ENCODE measurements around the gene SLC29A1. TPM values are rescaled to one million over a fixed set of nuclear protein-coding genes. Genes with fewer than 3 reads are reported as not detected.

The SLC29A1 gene
- total RNA-seq, 1 donor from 2014 or later: 12.8 TPM

DNA sequence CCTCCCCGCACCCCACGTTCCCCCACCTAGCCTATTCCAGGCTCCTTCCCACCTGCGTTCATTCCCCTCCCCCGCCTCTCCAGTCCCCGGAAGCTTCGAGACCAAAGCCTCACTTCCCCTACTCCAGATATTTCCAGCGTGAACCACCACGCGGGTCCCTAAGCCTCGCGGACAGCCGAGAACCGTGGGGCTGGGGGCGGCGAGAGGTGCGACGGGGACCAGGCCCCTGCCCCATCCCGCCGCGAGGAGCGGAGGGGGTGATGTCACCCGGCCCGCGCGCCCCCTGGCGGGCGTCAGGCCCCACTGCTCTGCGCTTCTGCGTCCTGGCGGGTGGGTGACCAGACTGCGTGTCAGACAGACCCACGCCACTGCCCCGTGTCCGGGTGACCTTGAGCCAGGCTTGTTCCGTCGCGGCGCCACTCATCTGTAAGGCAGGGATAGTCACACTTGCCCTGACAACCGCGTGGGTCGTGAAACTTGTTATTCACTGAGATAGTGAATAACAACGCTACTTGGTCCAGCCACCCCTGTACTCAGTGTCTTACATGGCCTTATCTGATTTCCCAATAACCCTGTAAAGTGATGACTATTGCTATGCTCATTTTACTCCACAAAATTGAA is 14.5 kb downstream of the SLC29A1 start:
- peak; percentile 85 for ATAC-seq

DNA sequence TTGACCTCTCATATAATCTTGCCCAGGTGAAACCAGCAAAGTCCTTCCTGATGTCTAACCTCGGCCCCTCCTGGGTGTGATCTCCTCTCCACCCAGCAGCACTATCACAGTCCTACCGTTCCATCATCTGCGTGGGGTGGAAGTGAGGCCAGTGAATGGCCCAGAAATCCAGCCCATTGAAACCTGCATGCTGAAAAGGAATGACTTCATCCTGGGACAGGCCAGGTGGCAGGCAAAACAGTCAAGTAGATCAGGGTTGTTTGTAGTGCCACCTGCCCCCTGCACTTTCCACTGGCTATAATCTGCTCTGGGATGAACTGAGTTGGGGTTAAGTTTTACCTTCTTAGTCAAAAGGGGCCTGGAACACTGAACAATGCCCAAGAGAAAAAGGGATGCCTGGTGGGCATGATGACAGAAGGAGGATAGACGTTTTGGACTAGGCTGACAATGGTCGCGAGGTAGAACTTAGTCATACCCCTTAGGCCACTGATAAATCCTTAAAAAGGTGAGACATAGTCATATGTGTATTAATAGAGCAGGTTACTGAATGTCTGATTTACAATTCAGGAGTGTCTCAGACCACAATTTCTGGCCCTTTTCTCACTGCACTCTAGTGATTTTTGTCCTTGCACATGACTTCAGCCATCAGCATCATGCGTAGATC is 15.4 kb downstream of the SLC29A1 start:
- ATAC-seq: no peak

DNA sequence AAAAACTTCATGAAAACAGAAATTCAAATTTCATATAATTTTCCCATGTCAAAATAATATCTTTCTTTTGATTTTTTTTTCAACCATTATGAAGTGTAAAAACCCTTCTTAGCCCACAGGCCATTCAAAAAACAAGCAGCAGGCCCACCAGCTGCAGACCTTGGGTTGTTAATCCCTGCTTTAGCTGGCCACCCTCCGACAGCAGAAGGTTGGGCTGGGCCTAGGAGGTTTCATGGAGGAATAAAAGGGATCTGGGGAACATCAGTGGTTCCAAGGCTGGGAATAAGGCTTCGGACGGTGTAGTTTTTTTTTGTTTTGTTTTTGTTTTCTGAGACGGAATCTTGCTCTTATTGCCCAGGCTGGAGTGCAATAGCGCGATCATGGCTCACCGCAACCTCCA is 19.9 kb downstream of the SLC29A1 start:
- no peak for ATAC-seq

DNA sequence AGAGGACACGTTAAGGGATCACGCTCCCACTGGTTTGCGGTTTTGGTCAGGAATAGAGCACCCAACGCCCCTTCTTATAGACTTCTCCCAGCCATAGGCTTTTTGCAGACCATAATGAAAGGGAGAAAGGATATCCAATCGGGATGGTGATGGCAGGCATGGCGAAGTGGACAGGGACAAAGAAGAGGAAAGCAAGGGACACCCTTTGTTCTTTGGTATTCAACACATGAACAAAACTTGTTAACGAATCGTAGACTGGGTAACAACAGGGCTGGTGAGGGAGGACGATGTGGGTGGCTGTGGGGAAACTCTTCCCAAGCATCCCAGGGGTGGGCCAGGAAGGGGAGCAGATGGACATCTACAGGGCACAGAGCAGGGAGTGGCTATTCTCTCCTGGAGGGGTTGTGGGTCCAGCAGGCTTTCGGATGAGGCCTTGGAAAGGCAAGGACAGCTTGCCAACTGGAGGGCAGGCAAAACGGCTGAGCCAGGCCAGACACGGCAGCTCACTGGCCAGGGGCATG is 22.1 kb downstream of the SLC29A1 start:
- no peak for ATAC-seq

DNA sequence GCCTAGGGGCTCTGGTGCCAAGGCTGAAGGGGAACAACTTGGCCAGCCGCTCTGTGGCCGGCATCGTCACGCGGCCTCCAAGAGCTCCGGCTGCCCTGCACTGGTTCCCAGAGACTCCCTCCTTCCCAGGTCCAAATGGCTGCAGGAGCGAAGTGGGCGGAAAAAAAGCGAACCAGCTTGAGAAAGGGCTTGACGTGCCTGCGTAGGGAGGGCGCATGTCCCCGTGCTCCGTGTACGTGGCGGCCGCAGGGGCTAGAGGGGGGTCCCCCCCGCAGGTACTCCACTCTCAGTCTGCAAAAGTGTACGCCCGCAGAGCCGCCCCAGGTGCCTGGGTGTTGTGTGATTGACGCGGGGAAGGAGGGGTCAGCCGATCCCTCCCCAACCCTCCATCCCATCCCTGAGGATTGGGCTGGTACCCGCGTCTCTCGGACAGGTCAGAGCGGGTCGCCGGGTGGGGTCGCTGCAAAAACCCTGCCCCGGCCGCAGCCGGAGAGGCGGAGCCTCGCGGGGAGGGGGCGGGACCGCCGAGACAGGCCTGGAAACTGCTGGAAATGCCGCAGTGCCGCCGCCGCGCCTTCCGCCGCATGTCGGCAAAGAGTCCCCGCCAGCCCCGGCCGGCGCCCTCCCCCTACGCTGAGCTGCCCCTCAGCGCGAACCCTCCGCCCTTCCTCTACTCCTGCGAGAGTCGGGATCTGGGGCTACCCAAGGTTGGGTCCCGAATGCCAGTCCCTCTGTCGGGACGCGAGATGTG is 22.7 kb downstream of the SLC29A1 start:
- peak; percentile 52 for ATAC-seq

DNA sequence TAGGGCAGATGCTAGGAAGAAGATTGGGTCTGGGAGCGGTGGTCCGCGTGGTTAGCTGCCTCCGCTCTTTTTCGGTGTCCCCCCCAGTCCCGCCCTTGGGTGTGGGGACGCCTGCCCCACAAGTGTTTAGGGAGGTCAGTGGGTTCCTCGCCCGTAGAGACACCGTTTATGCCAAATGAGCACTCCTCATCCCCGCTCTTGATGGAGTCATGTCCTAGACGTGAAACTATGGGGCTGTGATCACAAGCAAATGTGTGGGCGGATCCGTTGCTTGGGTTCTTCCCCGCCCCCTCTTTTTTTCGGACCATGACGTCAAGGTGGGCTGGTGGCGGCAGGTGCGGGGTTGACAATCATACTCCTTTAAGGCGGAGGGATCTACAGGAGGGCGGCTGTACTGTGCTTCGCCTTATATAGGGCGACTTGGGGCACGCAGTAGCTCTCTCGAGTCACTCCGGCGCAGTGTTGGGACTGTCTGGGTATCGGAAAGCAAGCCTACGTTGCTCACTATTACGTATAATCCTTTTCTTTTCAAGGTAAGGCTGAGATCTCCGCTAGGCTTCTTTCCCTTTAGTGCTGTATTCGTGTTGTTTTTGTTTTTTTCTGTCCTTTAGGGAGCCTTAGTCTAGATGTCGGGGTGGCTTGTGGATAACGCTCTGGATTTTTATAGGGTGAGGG is 23.4 kb downstream of the SLC29A1 start, which contains the start of gene HSP90AB1:
TSS of gene HSP90AB1 (plus strand) at position 439 of the 675 bp plus-strand sequence. CDS start 1,529 bp downstream, outside the sequence.
- ATAC-seq: peak; percentile 95

DNA sequence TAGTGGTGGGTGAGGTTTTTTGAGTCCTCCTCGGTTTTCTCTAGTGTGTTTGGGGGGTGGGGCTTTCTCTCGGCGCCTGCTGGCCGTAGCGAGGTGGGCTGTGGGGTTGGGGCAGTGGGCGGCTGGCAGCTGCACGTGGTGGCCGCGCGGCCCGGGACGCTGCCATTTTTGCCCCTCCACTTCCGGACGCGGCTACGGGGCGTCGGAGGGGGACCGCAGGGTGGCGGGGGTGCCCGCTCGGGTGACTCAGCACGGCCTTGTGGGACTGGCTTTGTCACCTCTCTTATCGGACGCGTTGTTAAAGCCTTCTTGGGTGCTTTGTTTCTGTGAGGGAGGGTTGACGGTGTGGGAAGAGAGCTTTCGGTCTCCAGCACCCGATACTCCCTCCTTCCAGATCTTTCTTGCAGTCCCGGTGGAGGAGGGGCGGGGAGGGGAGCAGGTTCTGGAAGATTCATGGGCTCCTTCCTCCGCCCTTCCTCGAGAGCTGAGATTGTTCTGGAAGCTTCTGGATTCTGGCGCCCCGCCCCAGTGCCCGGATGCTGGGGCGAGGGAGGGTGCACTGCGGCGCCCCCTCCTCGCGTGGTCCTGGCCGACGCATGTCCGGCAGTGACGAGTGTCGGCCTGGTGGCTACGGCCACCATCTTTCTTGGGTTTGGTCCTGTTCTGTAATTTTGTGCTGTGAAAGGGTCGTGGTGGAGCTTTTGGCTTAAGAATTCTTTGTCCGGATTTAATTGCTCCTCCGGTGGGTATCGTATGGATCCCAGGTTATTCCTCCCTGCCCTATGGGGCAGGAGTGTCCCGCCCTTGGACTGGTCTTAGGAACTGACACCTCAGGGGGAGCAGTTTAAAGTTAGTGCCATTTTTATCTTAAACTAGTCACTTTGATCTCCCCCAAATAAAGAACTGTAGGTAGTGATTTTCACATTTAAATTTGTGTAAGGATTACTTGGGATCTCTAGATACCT is 24.2 kb downstream of the SLC29A1 start:
- peak; percentile 71 for ATAC-seq

DNA sequence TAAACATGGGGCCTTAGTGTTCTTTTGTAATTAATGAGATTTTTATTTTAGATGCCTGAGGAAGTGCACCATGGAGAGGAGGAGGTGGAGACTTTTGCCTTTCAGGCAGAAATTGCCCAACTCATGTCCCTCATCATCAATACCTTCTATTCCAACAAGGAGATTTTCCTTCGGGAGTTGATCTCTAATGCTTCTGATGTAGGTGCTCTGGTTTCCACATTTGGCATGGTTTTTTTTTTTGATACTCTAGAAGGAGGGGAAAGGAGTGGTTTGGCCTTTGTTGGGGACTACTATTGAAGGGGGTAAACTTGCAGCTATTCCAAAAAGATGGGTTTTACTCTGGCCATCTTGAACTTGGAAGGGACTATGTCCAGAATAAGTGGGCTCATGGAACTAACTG is 25.2 kb downstream of the SLC29A1 start:
- no peak for ATAC-seq

DNA sequence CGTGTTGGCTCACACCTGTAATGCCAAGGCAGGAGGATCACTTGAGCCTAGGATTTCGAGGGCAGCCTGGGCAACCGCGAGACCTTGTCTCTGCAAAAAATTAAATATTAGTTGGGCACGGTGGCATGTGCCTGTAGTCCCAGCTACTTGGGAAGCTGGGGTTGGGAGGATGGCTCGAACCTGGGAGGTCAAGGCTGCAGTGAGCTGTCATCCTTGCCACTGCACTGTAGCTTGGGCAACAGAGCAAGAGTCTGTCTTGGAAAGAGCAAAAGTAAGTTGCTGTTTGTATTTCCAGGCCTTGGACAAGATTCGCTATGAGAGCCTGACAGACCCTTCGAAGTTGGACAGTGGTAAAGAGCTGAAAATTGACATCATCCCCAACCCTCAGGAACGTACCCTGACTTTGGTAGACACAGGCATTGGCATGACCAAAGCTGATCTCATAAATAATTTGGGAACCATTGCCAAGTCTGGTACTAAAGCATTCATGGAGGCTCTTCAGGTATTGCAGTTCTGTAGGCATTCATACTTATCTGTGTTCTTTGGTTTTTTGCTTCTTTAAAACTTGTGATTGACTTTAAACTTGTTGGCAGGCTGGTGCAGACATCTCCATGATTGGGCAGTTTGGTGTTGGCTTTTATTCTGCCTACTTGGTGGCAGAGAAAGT is 25.8 kb downstream of the SLC29A1 start:
- ATAC-seq: no peak

DNA sequence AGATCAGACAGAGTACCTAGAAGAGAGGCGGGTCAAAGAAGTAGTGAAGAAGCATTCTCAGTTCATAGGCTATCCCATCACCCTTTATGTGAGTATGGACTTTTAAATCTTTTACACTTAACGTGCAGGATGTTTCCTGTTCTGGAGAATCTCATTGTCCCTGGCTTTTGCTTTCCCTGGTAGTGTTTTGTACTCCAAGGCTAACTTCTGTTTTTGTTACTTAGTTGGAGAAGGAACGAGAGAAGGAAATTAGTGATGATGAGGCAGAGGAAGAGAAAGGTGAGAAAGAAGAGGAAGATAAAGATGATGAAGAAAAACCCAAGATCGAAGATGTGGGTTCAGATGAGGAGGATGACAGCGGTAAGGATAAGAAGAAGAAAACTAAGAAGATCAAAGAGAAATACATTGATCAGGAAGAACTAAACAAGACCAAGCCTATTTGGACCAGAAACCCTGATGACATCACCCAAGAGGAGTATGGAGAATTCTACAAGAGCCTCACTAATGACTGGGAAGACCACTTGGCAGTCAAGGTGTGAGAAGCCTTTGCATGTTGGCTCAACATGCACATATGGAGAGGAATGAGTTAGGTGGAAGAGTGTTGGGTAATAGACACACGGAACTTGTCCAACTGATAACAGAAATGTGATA is 26.8 kb downstream of the SLC29A1 start:
- ATAC-seq: no peak

DNA sequence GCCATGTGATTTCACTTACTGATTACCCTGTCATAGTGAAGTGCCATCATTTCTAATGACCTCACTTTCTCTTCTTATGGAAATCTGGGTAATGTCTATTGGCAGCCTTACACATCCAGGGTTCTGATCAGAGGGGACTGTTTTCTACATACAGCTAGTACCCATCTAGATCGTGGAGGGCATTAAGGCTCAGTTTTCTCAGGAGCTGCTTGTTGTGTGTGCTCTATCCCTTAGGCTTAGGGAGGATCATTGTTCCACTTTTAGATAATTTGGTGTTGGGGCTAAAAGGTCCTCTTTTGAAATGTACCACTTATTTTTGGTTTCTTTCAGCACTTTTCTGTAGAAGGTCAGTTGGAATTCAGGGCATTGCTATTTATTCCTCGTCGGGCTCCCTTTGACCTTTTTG is 27.3 kb downstream of the SLC29A1 start:
- no peak for ATAC-seq

DNA sequence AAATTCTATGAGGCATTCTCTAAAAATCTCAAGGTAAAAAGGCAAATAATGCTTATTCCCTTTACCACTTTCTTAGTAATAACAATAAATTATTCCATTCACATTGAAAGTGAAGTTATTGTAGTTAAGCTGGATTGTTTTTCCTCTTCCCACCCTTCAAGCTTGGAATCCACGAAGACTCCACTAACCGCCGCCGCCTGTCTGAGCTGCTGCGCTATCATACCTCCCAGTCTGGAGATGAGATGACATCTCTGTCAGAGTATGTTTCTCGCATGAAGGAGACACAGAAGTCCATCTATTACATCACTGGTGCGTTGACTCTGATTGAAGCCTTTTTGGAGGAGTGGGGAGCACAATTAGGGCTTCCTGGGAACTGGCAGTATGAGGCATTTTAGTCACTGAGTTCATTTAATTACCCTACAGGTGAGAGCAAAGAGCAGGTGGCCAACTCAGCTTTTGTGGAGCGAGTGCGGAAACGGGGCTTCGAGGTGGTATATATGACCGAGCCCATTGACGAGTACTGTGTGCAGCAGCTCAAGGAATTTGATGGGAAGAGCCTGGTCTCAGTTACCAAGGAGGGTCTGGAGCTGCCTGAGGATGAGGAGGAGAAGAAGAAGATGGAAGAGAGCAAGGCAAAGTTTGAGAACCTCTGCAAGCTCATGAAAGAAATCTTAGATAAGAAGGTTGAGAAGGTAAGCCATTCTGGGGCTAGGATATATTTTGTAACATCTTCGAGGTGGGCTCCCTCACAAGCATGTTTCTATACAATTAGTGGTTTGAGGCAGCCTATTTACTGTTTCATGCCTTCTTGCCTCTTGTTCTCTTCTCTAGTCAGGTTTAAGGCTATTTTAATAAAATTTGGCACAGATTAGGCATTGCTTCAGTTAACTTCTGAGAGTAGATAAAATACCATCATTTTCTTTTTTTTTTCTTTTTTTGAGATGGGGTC is 28.5 kb downstream of the SLC29A1 start:
- no peak for ATAC-seq

DNA sequence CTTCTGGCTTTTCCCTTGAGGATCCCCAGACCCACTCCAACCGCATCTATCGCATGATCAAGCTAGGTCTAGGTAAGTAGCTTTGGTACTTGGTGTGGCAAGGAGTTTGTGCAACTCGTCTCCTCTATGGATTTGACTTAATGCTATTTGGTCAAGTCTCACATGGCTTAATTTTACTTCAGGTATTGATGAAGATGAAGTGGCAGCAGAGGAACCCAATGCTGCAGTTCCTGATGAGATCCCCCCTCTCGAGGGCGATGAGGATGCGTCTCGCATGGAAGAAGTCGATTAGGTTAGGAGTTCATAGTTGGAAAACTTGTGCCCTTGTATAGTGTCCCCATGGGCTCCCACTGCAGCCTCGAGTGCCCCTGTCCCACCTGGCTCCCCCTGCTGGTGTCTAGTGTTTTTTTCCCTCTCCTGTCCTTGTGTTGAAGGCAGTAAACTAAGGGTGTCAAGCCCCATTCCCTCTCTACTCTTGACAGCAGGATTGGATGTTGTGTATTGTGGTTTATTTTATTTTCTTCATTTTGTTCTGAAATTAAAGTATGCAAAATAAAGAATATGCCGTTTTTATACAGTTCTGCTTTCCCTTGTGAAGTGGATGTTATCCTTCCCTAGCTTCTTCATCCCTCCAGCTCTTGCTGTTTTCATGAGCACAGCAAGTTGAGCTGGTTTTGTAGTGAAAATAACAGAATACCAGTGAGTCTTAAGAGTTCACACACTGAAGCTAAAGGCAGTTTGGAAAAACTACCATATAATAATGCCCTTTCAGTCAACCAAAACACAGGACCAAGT is 30.1 kb downstream of the SLC29A1 start:
- no peak for ATAC-seq

DNA sequence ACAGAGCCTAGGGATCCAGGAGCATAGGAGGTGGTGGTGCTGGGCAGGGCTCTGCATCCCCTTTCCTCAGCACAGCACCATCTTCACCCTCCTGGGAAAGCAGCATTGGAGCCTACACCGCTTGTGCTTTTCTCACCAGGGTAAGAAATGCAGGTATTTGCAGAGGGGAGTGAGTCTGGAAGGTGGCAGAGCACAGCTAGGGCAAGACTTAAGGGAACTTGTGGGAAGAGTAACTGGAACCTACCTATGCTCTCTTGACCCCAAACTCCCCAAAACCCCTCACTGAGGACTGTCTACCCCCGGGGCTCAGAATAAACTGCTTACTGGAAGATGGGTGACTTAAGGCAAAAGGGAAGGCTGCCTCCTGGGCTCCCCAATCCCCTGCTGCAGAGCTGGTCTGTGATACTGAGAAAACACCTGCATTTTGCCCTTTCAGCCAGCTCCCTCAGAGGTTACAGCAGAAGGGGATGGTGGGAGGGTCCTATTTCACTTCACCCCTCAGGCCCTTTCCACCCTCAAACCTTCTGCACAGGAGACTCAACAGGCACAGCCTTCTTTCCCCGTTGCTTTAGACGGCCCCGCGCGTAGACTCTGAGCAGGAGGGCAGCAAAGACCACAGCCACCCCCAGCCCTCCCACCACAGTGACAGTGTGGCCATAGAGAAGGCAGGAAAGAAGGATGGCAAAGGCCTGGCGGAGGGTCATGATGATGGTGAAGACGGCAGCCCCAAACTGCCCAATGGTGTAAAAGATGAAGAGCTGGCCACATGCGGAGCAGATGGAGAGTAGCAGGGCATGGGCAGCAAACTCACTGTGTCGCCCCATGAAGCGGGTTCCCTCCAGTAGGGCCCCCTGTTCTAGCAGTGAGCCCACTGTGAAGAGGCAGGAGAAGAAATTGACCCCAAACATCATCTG is 31.1 kb downstream of the SLC29A1 start:
- ATAC-seq: no peak

DNA sequence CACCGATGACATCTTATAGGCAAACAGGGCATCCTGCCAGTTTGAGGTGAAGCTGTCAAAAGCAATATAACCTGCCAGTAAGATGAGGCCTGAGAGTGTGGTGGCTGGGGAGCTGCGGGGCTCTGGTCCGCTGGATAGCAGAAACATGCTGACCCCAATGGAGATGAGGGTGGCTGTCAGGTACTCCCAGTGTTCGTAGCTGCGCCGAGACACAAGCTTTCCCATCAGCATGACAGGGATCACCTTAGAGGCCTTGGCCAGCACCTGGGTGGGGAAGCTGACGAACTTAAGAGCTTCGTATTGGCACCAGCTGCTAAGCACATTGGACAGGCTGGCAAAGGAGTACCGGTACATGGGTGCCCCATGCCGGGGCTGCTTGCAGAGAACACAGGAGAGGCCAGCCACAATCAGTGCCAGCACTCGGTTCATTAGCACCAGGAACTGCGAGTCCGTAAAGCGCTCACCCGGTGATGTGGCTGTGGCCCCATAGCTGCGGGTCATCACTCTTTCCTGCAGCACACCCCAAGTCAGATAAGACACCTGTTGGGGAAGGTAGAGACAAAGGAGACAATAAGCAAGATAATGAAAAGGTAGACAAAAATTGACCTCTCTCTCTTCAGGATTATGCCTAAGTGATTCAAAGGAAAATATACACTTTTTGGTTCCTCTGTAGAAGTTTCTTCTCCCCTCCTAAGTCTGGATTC is 31.9 kb downstream of the SLC29A1 start:
- ATAC-seq: peak; percentile 2

Data from esophagus mucosa (tissue), 1 donor.